H9 (cell line): ENCODE measurements around the gene PDIA2. TPM values are rescaled to one million over a fixed set of nuclear protein-coding genes. Genes with fewer than 3 reads are reported as not detected.

ENCODE experiments used
- DNase-seq: peaks from one replicate; pipeline ENCODE4 v3.0.0-alpha.2; 2017
- H2AFZ ChIP-seq: one replicate; pipeline ENCODE4 v1.6.1; 2013; ENCODE audit warnings: mild to moderate bottlenecking, low read length, control low read depth, moderate library complexity
- H2AK5ac ChIP-seq: 2 replicates; pipeline ENCODE4 v1.6.1; 2013; ENCODE audit warnings: low read length, control low read depth, mixed read lengths; ENCODE audit not compliant: insufficient read length
- H2BK120ac ChIP-seq: one replicate; pipeline ENCODE4 v1.6.1; 2013; ENCODE audit warnings: low read depth, mild to moderate bottlenecking, low read length, control low read depth, inconsistent platforms; ENCODE audit not compliant: poor library complexity, severe bottlenecking
- H2BK12ac ChIP-seq: 2 replicates; pipeline ENCODE4 v1.6.1; 2013; ENCODE audit warnings: low read length, control low read depth, mixed read lengths, low read depth; ENCODE audit not compliant: insufficient read length
- H2BK15ac ChIP-seq: 2 replicates; pipeline ENCODE4 v1.6.1; 2013; ENCODE audit warnings: low read depth, low read length, control low read depth
- H2BK20ac ChIP-seq: one replicate; pipeline ENCODE4 v1.6.1; 2013; ENCODE audit warnings: low read depth, mild to moderate bottlenecking, low read length, control low read depth, inconsistent platforms; ENCODE audit not compliant: poor library complexity, severe bottlenecking
- H2BK5ac ChIP-seq: 2 replicates; pipeline ENCODE4 v1.6.1; 2013; ENCODE audit warnings: low read length, control low read depth, mixed read lengths; ENCODE audit not compliant: insufficient read length
- H3K14ac ChIP-seq: 2 replicates; pipeline ENCODE4 v1.6.1; 2013; ENCODE audit warnings: low read length, control low read depth; ENCODE audit not compliant: insufficient read depth
- H3K18ac ChIP-seq: 2 replicates; pipeline ENCODE4 v1.6.1; 2013; ENCODE audit warnings: low read depth, mild to moderate bottlenecking, mixed read lengths, low read length, control low read depth; ENCODE audit not compliant: insufficient read length
- H3K23ac ChIP-seq: 2 replicates; pipeline ENCODE4 v1.6.1; 2013; ENCODE audit warnings: low read length, control low read depth, mixed read lengths, low read depth; ENCODE audit not compliant: insufficient read length
- H3K23me2 ChIP-seq: 2 replicates; pipeline ENCODE4 v1.6.1; 2013; ENCODE audit warnings: low read depth, mild to moderate bottlenecking, mixed read lengths, low read length, control low read depth; ENCODE audit not compliant: insufficient read length, poor library complexity, severe bottlenecking
- H3K27ac ChIP-seq: 2 replicates; pipeline ENCODE4 v1.5.1; 2013; ENCODE audit warnings: low read length, control low read depth, mixed read lengths, low read depth; ENCODE audit not compliant: insufficient read length
- H3K27me3 ChIP-seq: 2 replicates; pipeline ENCODE4 v1.6.1; 2013; ENCODE audit warnings: low read length, control low read depth, inconsistent platforms; ENCODE audit not compliant: insufficient read depth
- H3K4ac ChIP-seq: 2 replicates; pipeline ENCODE4 v1.6.1; 2013; ENCODE audit warnings: low read depth, mild to moderate bottlenecking, control low read depth, inconsistent platforms, low read length, moderate library complexity
- H3K4me1 ChIP-seq: 2 replicates; pipeline ENCODE4 v1.6.1; 2013; ENCODE audit warnings: low read length, control low read depth, inconsistent platforms; ENCODE audit not compliant: insufficient read depth
- H3K4me2 ChIP-seq: 2 replicates; pipeline ENCODE4 v1.6.1; 2013; ENCODE audit warnings: low read length, control low read depth, mixed read lengths; ENCODE audit not compliant: insufficient read length, insufficient read depth
- H3K56ac ChIP-seq: 2 replicates; pipeline ENCODE4 v1.6.1; 2013; ENCODE audit warnings: low read depth, mild to moderate bottlenecking, mixed read lengths, low read length, control low read depth; ENCODE audit not compliant: insufficient read length
- H3K79me1 ChIP-seq: 2 replicates; pipeline ENCODE4 v1.6.1; 2013; ENCODE audit warnings: low read depth, mild to moderate bottlenecking, moderate library complexity, low read length, control low read depth, inconsistent platforms; ENCODE audit not compliant: insufficient read depth, poor library complexity, severe bottlenecking
- H3K79me2 ChIP-seq: 2 replicates; pipeline ENCODE4 v1.6.1; 2013; ENCODE audit warnings: low read length, control low read depth, inconsistent platforms; ENCODE audit not compliant: insufficient read depth
- H3K9ac ChIP-seq: 2 replicates; pipeline ENCODE4 v1.6.1; 2013; ENCODE audit warnings: low read length, control low read depth, mixed read lengths; ENCODE audit not compliant: insufficient read length; ENCODE audit errors: extremely low read depth
- H3K9me3 ChIP-seq: one replicate; pipeline ENCODE4 v1.6.1; 2013; ENCODE audit warnings: low read depth, low read length, inconsistent platforms; ENCODE audit not compliant: control insufficient read depth
- H3T11ph ChIP-seq: one replicate; pipeline ENCODE4 v1.6.1; 2013; ENCODE audit warnings: mild to moderate bottlenecking, low read length, control low read depth, inconsistent platforms
- H4K20me1 ChIP-seq: one replicate; pipeline ENCODE4 v1.6.1; 2013; ENCODE audit not compliant: control insufficient read depth, insufficient read length, insufficient read depth
- H4K5ac ChIP-seq: 2 replicates; pipeline ENCODE4 v1.6.1; 2013; ENCODE audit warnings: low read depth, mild to moderate bottlenecking, mixed read lengths, low read length, control low read depth; ENCODE audit not compliant: insufficient read length
- H4K8ac ChIP-seq: replicated peaks from 2 replicates; pipeline ENCODE4 v1.6.1; 2013; ENCODE audit warnings: low read length, control low read depth, mixed read lengths, low read depth; ENCODE audit not compliant: insufficient read length
- H4K91ac ChIP-seq: 2 replicates; pipeline ENCODE4 v1.6.1; 2013; ENCODE audit warnings: low read depth, mild to moderate bottlenecking, moderate library complexity, mixed read lengths, low read length, control low read depth; ENCODE audit not compliant: insufficient read length
- H3K27ac Mint-ChIP-seq, 3 experiments: 2 replicates in 2 of 3; 3 replicates in 1 of 3; pipeline ENCODE4 v1.8.0; 2020 to 2021; ENCODE audit warnings: mixed read lengths in 3 of 3, mild to moderate bottlenecking in 1 of 3, moderate library complexity in 1 of 3
- H3K27me3 Mint-ChIP-seq: 2 replicates; pipeline ENCODE4 v1.8.0; 2021; ENCODE audit warnings: low read depth, mild to moderate bottlenecking, moderate library complexity, mixed read lengths
- H3K36me3 Mint-ChIP-seq, 3 experiments: 2 replicates in 2 of 3; 3 replicates in 1 of 3; pipeline ENCODE4 v1.8.0; 2020 to 2021; ENCODE audit warnings: low read depth in 3 of 3, mixed read lengths in 3 of 3; ENCODE audit not compliant: insufficient read depth in 1 of 3
- H3K4me1 Mint-ChIP-seq, 2 experiments: 2 replicates each; pipeline ENCODE4 v1.8.0; 2020; ENCODE audit warnings: mixed read lengths in 2 of 2
- H3K4me3 Mint-ChIP-seq, 2 experiments: 2 replicates in 1 of 2; 3 replicates in 1 of 2; pipeline ENCODE4 v1.8.0; 2020 to 2021; ENCODE audit warnings: mild to moderate bottlenecking in 2 of 2, mixed read lengths in 2 of 2, moderate library complexity in 1 of 2
- H3K9me3 Mint-ChIP-seq, 2 experiments: 2 replicates in 1 of 2; 3 replicates in 1 of 2; pipeline ENCODE4 v1.8.0; 2020; ENCODE audit warnings: mild to moderate bottlenecking in 2 of 2, mixed read lengths in 2 of 2, moderate library complexity in 1 of 2
- CTCF ChIP-seq: fragments of 200-600 bp; sonication (generic); conservative IDR thresholded peaks from 3 replicates; pipeline ENCODE4 v1.8.0; 2021; ENCODE audit warnings: antibody characterized with exemption, mild to moderate bottlenecking
- WGBS: extraction: QIAGEN DNeasy Blood & Tissue Kit; methylation state at CpG from one replicate; pipeline ENCODE4 v1.1.7; 2013; ENCODE audit warnings: missing lambda C conversion rate, low lambda C conversion rate, mixed read lengths; ENCODE audit not compliant: insufficient read length; ENCODE audit errors: extremely low coverage; 5-methylcytosine and 5-hydroxymethylcytosine counted together
- total RNA-seq: library from RNA; stranded (reverse); gene quantifications from 2 replicates; pipeline ENCODE4 v1.2.1, GENCODE V29; 2021

Gene PDIA2
- total RNA-seq, 1 experiment from 2014 or later = 1.4 TPM

GRCh38 chr16:252366-253337, 30.3 kb upstream of the PDIA2 start:
- Histone ChIP-seq H2BK12ac (no peak overlapping the region), H3K18ac (no peak overlapping the region), H2BK20ac (no peak overlapping the region), H3K9ac (no peak overlapping the region), H4K5ac (no peak overlapping the region), H3K4ac (no peak overlapping the region), H2BK5ac (no peak overlapping the region), H3K23ac (no peak overlapping the region), H3K4me2 (no peak overlapping the region), H4K91ac (no peak overlapping the region), H3K23me2 (no peaks in the 10 kb centered on the region), H3K79me1 (no peaks in the 10 kb centered on the region), H3K4me1 (no peaks in the 10 kb centered on the region), H2AK5ac (no peak overlapping the region), H3K79me2 (no peaks in the 10 kb centered on the region), H3K9me3 (no peaks in the 10 kb centered on the region), H3T11ph (no peak overlapping the region), H2AFZ (no peak overlapping the region), H4K20me1 (no peaks in the 10 kb centered on the region), H3K27ac (no peak overlapping the region), H3K14ac (no peak overlapping the region), H2BK120ac (no peak overlapping the region), H2BK15ac (no peak overlapping the region), H4K8ac (no peak overlapping the region), H3K27me3 (no peaks in the 10 kb centered on the region), H3K56ac (no peak overlapping the region)
- WGBS = no CpG with 5 or more reads among the region's 30 CpGs
- Mint-ChIP-seq H3K36me3 (peaks cover 12 to 50% (median 43%) of the 10 kb centered on the region in 3 experiments; a peak in 6 of 7 replicates), H3K4me3 (no peak overlapping the region), H3K27ac (peak overlapping the region in 2 of 3 experiments; percentile 30 to 82; a peak in 2 of 7 replicates), H3K4me1 (no peaks in the 10 kb centered on the region), H3K9me3 (no peaks in the 10 kb centered on the region), H3K27me3 (no peaks in the 10 kb centered on the region)
- TF ChIP-seq CTCF = no peak
- no peak for DNase-seq
